Keratinocyte (primary cell): Measurements from ENCODE around the gene BICD1. TPM values are rescaled to one million over a fixed set of nuclear protein-coding genes. Genes with fewer than 3 reads are reported as not detected.

Experiments
- DNase-seq: peaks from one replicate; pipeline ENCODE4 v3.0.0-alpha.2; 2011; ENCODE audit warnings: low read depth, missing footprints, low spot score
- FAIRE-seq: peaks from 2 replicates; lab custom pipeline; 2011; peaks lifted over from hg19 to GRCh38; lab: Jason Lieb, UNC
- H2AFZ ChIP-seq: 2 replicates; pipeline ENCODE4 v1.6.0; 2012; ENCODE audit warnings: low read length, control low read depth, inconsistent platforms; ENCODE audit not compliant: control insufficient read depth
- H3K27ac ChIP-seq: 2 replicates; pipeline ENCODE4 v1.5.1; 2011; ENCODE audit warnings: low read length; ENCODE audit not compliant: control insufficient read depth, insufficient read depth
- H3K27me3 ChIP-seq: 3 replicates; pipeline ENCODE4 v1.6.0; 2011; ENCODE audit warnings: low read length; ENCODE audit not compliant: control insufficient read depth, insufficient read depth; ENCODE audit errors: extremely low read depth
- H3K36me3 ChIP-seq, 2 experiments: 2 replicates in 1 of 2; 3 replicates in 1 of 2; pipeline ENCODE4 v1.5.1; 2011; ENCODE audit warnings: low read length in 2 of 2, mild to moderate bottlenecking in 1 of 2; ENCODE audit not compliant: control insufficient read depth in 2 of 2, insufficient read depth in 2 of 2; ENCODE audit errors: extremely low read depth in 1 of 2
- H3K4me1 ChIP-seq: 3 replicates; pipeline ENCODE4 v1.5.1; 2011; ENCODE audit warnings: low read length; ENCODE audit not compliant: control insufficient read depth, insufficient read depth; ENCODE audit errors: extremely low read depth
- H3K4me2 ChIP-seq: 3 replicates; pipeline ENCODE4 v1.6.0; 2011; ENCODE audit warnings: low read depth, low read length; ENCODE audit not compliant: control insufficient read depth, insufficient read depth; ENCODE audit errors: extremely low read depth
- H3K4me3 ChIP-seq, 3 experiments: fragments of 200-600 bp in 1 of 3; sonication (generic) in 1 of 3; 2 replicates in 2 of 3; 3 replicates in 1 of 3; pipeline ENCODE4 v1.5.1; 2011 to 2016; ENCODE audit warnings: low read length in 3 of 3, mild to moderate bottlenecking in 3 of 3, control low read depth in 2 of 3, inconsistent platforms in 1 of 3, low read depth in 1 of 3, mixed read lengths in 1 of 3, mixed run types in 1 of 3, moderate library complexity in 1 of 3; ENCODE audit not compliant: control insufficient read depth in 2 of 3, insufficient read depth in 2 of 3; ENCODE audit errors: extremely low read depth in 1 of 3
- H3K79me2 ChIP-seq: 2 replicates; pipeline ENCODE4 v1.6.0; 2012; ENCODE audit warnings: low read length; ENCODE audit not compliant: control insufficient read depth, insufficient read depth
- H3K9ac ChIP-seq: 3 replicates; pipeline ENCODE4 v1.6.0; 2011; ENCODE audit warnings: low read length; ENCODE audit not compliant: control insufficient read depth, insufficient read depth; ENCODE audit errors: extremely low read depth
- H3K9me1 ChIP-seq: 3 replicates; pipeline ENCODE4 v1.6.0; 2011; ENCODE audit warnings: low read length; ENCODE audit not compliant: control insufficient read depth, insufficient read depth; ENCODE audit errors: extremely low read depth
- H3K9me3 ChIP-seq: 2 replicates; pipeline ENCODE4 v1.5.1; 2012; ENCODE audit warnings: low read depth, low read length; ENCODE audit not compliant: control insufficient read depth
- H4K20me1 ChIP-seq: 3 replicates; pipeline ENCODE4 v1.6.0; 2011; ENCODE audit warnings: low read length; ENCODE audit not compliant: control insufficient read depth, insufficient read depth; ENCODE audit errors: extremely low read depth
- CTCF ChIP-seq, 3 experiments: IDR thresholded peaks in 1 of 3; conservative IDR thresholded peaks in 1 of 3; optimal IDR thresholded peaks in 1 of 3; 2 replicates in 2 of 3; 3 replicates in 1 of 3; pipeline versions ENCODE3 to v1.5.1; 2011; ENCODE audit warnings: low read length in 3 of 3, mild to moderate bottlenecking in 3 of 3, moderate library complexity in 2 of 3, control low read depth in 1 of 3, inconsistent platforms in 1 of 3; ENCODE audit not compliant: insufficient read depth in 2 of 3; ENCODE audit errors: extremely low read depth in 1 of 3
- EZH2 ChIP-seq: IDR thresholded peaks from one replicate; pipeline ENCODE4 v1.6.1; 2012; ENCODE audit warnings: inconsistent platforms, mild to moderate bottlenecking, low read length, moderate library complexity
- dilution Hi-C: fragments of 300-500 bp; cut with MboI; formaldehyde crosslinking; loops from one replicate; pipeline ENCODE4 v1.7.0; 2020; ENCODE audit warnings: low sequenced_read_pairs; ENCODE audit not compliant: extremely low pct_ligation_motif_present
- polyA plus RNA-seq, 5 experiments: library from polyadenylated mRNA; depleted of rRNA in 3 of 5; stranded (reverse) in 3 of 5; stranded (forward) in 1 of 5; unstranded in 1 of 5; fragments of >200 nt; gene quantifications; 1 replicate in 1 of 5; 2 replicates in 3 of 5; 3 replicates in 1 of 5; pipeline versions ENCODE4 v1.2.1 to v1.2.3, GENCODE V29; 2011 to 2012; ENCODE audit warnings: missing spikeins in 2 of 5, low read depth in 1 of 5, low replicate concordance in 1 of 5

The BICD1 gene
- polyA plus RNA-seq, 1 donor (not counting 4 experiments of a cell fraction or from before 2014, with no cell fraction given) = 10.2 TPM

- no peak overlapping the region for H3K4me3 ChIP-seq
- H3K4me1 ChIP-seq = no peaks in the 10 kb centered on the region
- no peaks in the 10 kb centered on the region for H4K20me1 ChIP-seq
- H3K27ac ChIP-seq = no peak overlapping the region
- H3K9ac ChIP-seq = no peak overlapping the region
- no peak for FAIRE-seq
- H3K9me3 ChIP-seq = no peaks in the 10 kb centered on the region
- dilution Hi-C loops = no loop called here
- no peaks in the 10 kb centered on the region for H3K27me3 ChIP-seq
- H2AFZ ChIP-seq = no peak overlapping the region
- H3K9me1 ChIP-seq = no peaks in the 10 kb centered on the region
- no peak overlapping the region for H3K4me2 ChIP-seq
- no peak for DNase-seq
- no peaks in the 10 kb centered on the region for H3K36me3 ChIP-seq
- TF ChIP-seq CTCF (optimal IDR thresholded peaks at IDR 0.05 in 1 of 3, IDR thresholded peaks at IDR 0.05 in 1 of 3, conservative IDR thresholded peaks at IDR 0.05 in 1 of 3; ENCODE audit: extremely low read depth in 1 of 3, insufficient read depth in 2 of 3, low read length in 3 of 3) = no peak
- no peak for TF ChIP-seq EZH2
- no peaks in the 10 kb centered on the region for H3K79me2 ChIP-seq
Measured at GRCh38 chr12:32265456-32265855, 158.8 kb downstream of the BICD1 start.

GRCh38 chr12:32265951-32266350 lies 159.3 kb downstream of the BICD1 start:
- Histone ChIP-seq H3K79me2 (no peaks in the 10 kb centered on the region), H3K9ac (no peak overlapping the region)
- dilution Hi-C loops = no loop called here

More at GRCh38 chr12:32265951-32266350, 159.3 kb downstream of the BICD1 start:
- Histone ChIP-seq H4K20me1 (no peaks in the 10 kb centered on the region), H3K27me3 (no peaks in the 10 kb centered on the region), H3K4me2 (no peak overlapping the region), H3K9me1 (no peaks in the 10 kb centered on the region), H3K9me3 (no peaks in the 10 kb centered on the region), H3K4me1 (no peaks in the 10 kb centered on the region), H3K36me3 (no peaks in the 10 kb centered on the region), H3K4me3 (no peak overlapping the region), H2AFZ (no peak overlapping the region), H3K27ac (no peak overlapping the region)
- DNase-seq (no peak), FAIRE-seq (no peak)
- TF ChIP-seq CTCF (optimal IDR thresholded peaks at IDR 0.05 in 1 of 3, IDR thresholded peaks at IDR 0.05 in 1 of 3, conservative IDR thresholded peaks at IDR 0.05 in 1 of 3; ENCODE audit: extremely low read depth in 1 of 3, insufficient read depth in 2 of 3, low read length in 3 of 3) (no peak), EZH2 (no peak)
